Muscle of back (tissue), 11 donors: ENCODE results near the gene PTGR2. TPM values are rescaled to one million over a fixed set of nuclear protein-coding genes. Genes with fewer than 3 reads are reported as not detected.
"Not testable (repeated sequence)": the region's sequence is repeated elsewhere in the genome, so short reads cannot be mapped to it uniquely, and the experiment has no call there.

Experiments
- DNase-seq, 3 donors: peaks; one replicate each; pipeline versions ENCODE4 v3.0.0 to v3.0.0-alpha.2; 2013
- polyA plus RNA-seq, 10 donors: library from polyadenylated mRNA; unstranded; fragments of 120-200 nt; gene quantifications; one replicate each; pipeline ENCODE4 v1.2.1, GENCODE V29; 2013; ENCODE audit not compliant: insufficient read length in 10 of 10

Gene PTGR2
- polyA plus RNA-seq, 10 donors = 4.9 to 13.0 (median 7.7) TPM

DNA sequence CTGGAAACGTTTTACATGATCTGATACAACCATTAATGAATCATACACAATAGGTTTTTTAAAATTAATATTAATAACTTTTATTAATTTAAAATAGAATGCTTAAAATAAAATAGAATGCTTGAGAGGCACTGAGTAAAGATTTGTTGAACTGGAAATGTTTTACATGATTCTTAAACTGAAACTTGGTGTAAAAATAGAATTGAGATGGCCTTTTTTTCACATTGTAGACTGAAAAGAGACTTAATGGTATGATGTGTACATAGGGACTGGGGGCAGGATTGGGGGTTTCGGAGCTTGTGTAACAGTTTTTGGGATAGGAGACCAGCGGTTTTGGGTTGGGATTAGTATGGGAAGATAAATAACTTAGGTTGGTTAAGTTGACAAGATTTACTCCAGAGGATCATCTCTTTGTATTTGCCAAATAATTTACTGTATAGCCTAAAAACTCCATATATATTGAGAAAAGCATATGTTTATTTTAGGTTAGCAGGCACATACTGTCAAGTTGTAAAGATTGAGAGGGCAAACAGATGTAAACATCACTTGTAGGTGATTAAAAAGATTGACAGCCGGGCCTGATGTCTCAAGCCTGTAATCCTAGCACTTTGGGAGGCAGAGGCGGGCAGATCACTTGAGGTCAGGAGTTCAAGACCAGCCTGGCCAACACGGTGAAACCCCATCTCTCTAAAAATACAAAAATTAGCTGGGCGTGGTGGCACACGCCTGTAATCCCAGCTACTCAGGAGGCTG lies 33.0 kb downstream of the PTGR2 start:
- DNase-seq = no peak

DNA sequence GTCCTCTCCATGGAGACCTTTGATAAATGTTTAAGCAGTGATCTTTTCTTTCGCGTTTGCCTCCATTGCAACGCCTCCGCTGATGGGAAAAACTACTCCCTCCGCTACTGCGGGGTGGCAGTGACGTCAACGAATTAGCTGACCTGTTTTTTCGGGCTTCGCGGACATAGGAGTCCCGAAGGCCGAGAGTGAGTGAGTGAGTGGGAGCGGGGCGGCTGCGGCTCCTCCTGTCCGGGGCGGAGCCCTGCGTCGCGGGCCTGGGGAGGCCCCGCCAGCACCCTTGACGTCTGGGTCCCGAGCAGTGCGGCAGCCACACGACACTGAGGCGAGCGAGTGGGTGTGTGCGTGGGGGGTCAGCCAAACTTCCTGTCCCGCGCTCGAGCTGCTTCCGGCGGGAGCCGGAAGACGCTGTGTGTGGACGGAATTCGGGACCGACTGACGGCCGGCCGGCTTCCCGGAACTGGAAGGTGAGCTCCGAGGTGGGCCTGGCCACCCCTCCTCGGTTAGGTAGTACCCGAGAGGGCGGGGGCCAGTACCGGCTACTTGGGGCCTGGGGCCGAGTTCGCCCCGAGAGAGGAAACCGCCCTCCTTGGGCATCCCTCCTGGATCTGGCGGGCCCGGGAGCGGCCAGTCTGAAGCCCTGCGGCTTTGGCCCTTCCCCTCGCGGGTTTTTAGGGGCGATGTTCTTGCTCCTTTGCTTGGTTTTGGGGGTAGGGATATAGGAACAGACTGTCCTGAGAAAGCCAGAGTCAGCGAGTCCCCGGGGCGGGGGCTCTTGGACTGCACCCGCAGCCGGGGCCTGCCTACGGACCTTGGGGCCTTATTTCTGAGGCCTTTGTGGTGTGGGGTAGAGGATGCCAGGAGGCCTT lies 35.1 kb downstream of the PTGR2 start, which contains the start of gene ZNF410:
Gene ZNF410 (plus strand): TSS at position 411 of the 869 bp plus-strand sequence. CDS start 5,317 bp downstream, outside the sequence.
- peak; percentile 96 to 98 (median 96) for DNase-seq

DNA sequence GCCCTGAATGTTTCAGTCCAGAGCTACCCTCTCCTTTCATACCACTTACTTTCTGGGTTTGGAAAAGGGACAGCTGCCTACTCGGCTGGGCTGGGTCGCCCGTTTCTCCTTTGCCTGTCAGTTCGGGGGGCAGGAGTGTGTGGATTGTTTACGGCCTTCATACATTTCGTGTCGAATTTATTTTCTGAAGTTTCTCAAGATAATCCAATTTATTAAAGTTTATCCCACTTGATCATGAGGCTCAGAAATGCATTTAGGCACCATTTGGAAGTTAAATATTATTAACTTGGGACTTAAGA lies 35.6 kb downstream of the PTGR2 start:
- peak in 1 of 3 donors; percentile 15 for DNase-seq

DNA sequence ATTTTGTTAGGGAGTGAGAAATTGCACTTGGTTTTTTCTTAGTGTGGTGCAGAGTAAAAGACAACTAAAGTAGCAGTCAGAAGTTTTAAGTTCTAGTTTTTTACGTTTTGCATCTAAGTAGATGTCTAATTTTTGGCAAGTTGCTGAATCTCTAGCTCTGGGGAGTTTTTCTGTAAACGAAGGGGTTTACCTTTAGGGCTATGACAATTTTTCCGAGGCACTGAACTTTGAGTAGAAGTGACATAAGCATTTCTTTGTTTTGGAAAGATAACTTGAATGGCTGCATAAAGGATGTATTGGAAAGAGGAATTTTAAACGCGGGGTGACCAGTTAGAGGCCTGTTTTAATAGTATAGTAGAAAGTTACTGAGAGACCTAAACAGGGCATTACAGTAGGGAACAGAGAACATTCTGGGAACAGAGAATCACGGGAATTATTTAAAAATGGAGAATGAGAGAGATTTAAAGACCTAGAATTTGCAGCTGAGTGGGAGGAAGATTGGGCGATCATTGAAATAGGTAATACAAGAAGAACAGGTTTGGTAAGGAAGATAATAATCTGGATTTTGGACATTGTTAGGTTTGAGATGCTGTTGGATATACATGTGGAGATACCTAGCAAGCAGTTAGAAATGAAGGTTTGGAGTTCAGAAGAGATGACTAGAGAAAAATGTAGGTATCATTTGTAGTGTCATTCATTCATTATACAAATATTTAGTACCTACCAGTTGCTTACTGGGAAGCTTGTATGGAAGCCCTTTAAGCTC lies 36.2 kb downstream of the PTGR2 start:
- no peak for DNase-seq

DNA sequence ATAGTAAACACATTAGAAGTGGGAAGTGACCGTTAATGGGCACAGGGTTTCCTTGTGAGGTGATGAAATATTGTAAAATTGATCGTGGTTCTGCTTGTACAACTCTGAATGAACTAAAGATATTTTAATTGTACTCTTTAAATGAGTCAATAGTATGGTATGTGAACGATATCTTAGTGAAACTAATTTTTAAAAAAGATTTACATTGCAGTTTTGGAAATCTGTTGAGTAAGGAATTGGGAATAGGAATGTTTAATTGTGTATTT lies 36.8 kb downstream of the PTGR2 start:
- DNase-seq = no peak

DNA sequence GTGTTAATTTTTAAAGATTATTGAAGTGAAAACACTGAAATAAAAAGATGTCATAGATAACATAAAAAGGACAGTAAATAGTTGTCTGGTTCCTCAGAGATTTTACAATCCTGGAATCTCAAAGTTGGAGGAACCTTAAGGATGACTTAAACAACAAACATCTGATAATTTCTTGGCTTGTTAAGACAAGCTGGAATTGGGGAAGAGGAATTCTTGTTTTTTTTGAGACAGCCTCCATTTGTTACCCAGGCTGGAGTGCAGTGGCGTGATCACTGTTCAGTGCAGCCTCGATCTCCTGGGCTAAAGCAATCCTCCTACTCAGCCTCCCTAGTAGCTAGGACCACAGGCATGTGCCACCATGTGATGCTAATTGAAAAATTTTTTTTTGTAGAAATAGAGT lies 37.3 kb downstream of the PTGR2 start:
- peak in 1 of 3 donors; percentile 1 for DNase-seq

DNA sequence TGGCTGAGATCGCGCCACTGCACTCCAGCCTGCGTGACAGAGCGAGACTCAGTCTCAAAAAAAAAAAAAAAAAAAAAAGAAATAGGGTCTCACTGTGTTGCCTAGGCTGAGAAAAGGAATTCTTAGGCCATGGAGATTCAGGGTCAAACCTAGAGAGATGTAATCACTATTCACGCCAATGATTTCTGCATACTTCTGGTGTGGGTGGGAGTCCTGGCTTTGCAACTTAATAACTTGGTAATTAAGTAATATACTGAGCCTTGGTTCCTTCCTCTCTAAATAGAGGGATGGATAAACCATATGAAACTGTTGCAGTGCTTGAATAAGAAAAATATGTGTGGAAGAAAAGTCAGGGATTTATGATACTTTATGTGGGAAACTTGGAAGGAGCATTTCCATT lies 37.7 kb downstream of the PTGR2 start:
- DNase-seq = no peak

DNA sequence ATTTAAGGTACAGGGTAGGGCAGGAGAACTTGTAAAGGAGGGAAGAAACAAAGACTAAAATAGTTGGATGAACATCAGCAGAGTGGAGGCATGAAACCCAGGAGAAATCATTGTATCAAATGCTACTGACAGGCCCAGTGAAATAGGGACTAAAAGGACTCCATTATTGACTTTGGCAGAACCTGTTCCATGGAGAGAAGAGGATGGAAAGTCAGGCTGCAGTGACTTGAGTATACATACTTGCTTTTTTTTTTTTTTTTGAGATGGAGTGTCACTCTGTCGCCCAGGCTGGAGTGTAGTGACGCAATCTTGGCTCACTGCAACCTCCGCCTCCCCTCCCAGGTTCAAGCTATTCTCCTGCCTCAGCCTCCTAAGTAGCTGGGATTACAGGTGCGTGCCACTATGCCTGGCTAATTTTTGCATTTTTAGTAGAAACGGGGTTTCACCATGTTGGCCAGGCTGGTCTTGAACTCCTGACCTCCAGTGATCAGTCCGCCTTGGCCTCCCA lies 42.6 kb downstream of the PTGR2 start:
- not testable (repeated sequence) for DNase-seq

DNA sequence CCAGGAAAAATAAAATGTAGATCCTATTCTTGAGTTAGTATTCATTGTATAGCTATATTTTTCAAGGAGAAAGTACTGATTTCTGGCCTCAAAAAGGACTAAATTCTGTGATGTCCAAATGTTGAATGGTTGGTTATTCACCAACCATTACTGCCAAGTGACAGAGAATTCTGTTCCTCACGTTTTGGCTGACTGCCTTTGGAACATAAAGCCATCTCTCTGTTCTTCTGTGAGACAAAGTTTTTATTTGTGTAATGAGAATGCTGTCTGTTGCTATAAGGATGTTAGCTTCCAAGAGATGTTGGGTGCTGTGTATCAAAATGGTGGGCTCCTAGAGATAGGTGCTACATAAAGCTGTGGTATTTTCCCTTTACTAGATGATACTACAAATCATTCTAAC lies 44.3 kb downstream of the PTGR2 start:
- no peak for DNase-seq

DNA sequence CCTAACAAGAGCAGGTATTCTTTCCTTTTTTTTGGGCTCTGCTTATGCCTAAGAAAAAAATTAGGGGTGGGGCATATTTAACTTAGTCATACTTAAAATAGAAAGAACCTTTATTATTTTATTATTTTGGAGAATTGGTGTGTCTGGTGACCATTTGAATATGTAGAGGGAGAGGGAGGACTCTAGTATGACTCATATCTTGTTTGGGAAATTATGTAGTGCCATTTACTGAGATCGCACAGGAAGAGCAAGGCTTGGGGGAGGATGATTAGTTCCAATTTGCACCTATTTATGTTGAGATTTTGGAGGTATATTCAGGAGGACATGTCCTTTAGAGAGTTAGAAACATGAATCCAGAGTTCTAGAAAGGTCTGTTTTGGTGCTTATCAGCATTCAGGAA lies 44.9 kb downstream of the PTGR2 start:
- DNase-seq = no peak

DNA sequence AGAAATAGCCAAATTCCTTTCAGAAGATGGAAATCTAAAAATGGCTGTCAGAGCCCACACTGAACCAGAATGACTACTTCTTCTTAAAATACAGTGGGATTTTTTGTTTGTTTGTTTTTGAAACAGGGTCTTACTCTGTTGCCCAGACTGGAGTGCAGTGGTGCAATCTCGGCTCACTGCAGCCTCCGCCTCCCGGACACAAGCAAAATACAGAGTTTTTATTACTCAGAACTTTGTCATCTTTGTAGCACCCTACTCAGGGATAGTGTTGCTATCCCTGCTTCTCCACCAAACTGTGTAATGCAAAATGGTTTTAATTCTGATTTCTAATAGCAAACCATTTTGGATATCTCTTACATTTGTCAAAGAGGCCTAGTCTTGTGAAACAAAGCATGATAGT lies 51.4 kb downstream of the PTGR2 start:
- DNase-seq = no peak

DNA sequence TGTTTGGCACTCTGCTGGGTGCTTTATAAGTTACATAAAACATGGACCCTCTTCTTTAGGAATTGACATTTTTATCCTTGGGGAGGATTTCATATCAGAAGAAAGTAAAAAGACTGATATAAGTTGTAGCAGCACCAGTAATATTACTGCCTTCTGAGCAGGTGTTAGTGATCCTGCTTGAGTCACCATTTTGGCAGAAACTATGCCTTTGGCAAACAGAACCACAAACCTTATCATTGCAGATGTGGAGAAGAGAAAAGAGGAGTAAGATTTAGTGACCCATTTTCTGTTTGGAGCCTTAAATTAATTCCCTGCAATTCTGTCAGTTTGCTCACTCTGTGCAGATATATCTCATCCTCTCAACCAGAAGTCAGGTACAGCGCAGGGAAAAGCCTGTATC lies 58.0 kb downstream of the PTGR2 start:
- DNase-seq = no peak

DNA sequence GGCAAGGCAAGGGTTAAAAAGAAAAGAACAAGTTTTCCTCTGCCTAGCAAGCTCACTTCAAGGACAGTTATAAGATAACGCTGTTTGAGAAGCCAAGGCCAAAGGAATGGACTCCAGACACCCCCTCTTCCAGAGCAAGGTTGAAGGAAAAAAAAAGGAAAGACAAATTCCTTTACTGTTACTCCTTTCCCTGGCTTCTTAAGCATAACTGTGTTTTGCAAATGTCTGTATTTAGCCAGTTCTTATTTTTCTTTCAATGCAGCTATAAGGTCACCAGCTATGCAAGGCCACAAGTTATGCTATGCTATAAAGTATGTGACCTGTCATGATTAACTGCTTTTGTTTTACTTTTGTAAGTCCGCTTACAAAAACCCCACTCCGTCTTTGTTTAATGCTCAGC lies 61.6 kb downstream of the PTGR2 start:
- no peak for DNase-seq

DNA sequence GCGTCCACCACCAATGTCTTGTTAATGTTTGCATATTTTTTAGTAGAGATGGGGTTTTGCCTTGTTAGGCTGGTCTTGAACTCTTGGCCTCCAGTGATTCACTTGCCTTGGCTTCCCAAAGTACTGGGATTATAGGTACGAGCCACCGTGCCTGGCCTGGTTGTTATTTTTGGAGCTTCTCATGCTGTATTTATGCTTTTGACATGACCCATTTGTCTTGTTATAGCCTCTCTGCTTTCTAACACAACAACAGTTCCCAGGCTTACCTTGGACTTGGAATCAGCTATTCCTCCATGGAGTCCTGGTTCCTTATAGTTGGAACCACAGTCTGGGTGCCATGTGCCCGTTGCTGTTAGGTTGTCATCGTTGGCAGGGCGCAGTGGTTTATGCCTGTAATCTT lies 64.7 kb downstream of the PTGR2 start:
- DNase-seq = no peak

DNA sequence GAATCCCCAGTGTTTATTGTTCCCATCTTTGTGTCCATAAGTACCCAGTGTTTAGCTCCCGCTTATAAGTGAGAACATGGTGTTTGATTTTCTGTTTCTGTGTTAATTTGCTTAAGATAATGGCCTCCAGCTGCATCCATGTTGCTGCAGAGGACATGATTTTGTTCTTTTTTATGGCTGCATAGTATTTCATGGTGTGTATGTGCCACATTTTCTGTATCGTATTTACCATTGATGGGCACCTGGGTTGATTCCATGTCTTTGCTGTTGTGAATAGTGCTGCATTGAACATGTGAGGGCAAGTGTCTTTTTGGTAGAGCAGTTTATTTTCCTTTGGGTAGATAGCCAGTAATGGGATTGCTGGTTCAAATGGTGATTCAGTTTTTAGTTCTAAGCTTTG lies 67.8 kb downstream of the PTGR2 start:
- not testable (repeated sequence) for DNase-seq

DNA sequence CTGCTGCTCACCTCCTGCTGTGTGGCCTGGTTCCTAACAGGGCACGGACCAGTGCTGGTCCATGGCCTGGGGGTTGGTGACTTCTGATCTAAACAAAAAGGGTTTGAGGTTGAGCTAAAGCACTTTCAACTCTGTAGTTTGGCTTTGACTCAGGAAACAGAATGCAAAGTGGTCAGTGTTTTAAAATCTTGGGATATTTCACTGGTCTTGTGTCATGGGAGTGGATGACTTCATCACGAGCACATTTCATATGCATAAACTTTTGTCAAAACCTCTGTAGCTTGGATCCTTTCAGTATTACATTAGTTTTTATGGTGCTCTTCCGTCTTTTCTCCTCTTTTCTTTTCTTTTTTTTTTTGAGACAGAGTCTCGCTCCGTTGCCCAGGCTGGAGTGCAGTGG lies 72.7 kb downstream of the PTGR2 start:
- DNase-seq = no peak

Other genes with a start within 250 kb of the PTGR2 start
- gene ACOT6, start 239.3 kb upstream of the PTGR2 start, polyA plus RNA-seq = under 1 TPM in 1 of 10 donors, not detected in 9; 0.20 TPM
- 10 to 100 TPM in 4 of 10 donors, 1 to 10 TPM in 6; 6.0 to 12.5 (median 8.9) TPM for gene DNAL1, start 206.8 kb upstream of the PTGR2 start, polyA plus RNA-seq
- 10 to 100 TPM; 19.9 to 37.9 (median 26.3) TPM for gene PNMA1, start 137.4 kb upstream of the PTGR2 start, polyA plus RNA-seq
- 10 to 100 TPM; 26.1 to 38.3 (median 32.8) TPM for gene ZNF410, start 35.0 kb downstream of the PTGR2 start, polyA plus RNA-seq
- 10 to 100 TPM in 1 of 10 donors, 1 to 10 TPM in 9; 6.7 to 10.1 (median 8.4) TPM for gene FAM161B, start 98.3 kb downstream of the PTGR2 start, polyA plus RNA-seq
- 10 to 100 TPM; 25.8 to 46.2 (median 42.6) TPM for gene COQ6, start 98.5 kb downstream of the PTGR2 start, polyA plus RNA-seq
- gene ENTPD5, start 167.5 kb downstream of the PTGR2 start, polyA plus RNA-seq = 10 to 100 TPM; 11.1 to 18.1 (median 14.1) TPM
- 10 to 100 TPM in 2 of 10 donors, 1 to 10 TPM in 8; 5.5 to 21.4 (median 8.4) TPM for gene BBOF1, start 167.5 kb downstream of the PTGR2 start, polyA plus RNA-seq
- gene ALDH6A1, start 232.6 kb downstream of the PTGR2 start, polyA plus RNA-seq = 10 to 100 TPM in 9 of 10 donors, 1 to 10 TPM in 1; 7.0 to 15.6 (median 14.0) TPM
- gene LIN52, start 233.1 kb downstream of the PTGR2 start, polyA plus RNA-seq = 10 to 100 TPM in 7 of 10 donors, 1 to 10 TPM in 3; 6.8 to 14.1 (median 10.7) TPM